ENCODE data around the gene PDE4D.

DNA sequence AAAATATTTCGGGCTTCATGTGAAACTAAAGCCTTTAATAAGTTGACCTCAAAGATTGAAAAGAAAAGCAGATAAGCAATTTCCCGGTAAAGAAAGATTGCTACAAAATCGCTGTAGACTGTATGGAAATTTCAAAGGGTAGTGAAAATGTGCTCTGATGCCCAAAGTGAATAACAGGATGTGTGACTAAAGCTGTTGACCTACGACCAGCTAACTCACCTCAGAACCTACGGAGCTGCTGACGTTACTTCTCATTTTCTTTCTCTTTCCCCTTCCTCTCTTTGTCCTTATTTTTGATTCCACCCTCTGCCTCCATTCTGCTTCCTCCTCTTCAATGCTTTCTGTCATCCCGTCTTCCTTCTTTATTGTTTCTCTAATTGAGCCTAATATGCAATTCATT, 103.2 kb downstream of the PDE4D start:
- TF ChIP-seq, protein P1, sequence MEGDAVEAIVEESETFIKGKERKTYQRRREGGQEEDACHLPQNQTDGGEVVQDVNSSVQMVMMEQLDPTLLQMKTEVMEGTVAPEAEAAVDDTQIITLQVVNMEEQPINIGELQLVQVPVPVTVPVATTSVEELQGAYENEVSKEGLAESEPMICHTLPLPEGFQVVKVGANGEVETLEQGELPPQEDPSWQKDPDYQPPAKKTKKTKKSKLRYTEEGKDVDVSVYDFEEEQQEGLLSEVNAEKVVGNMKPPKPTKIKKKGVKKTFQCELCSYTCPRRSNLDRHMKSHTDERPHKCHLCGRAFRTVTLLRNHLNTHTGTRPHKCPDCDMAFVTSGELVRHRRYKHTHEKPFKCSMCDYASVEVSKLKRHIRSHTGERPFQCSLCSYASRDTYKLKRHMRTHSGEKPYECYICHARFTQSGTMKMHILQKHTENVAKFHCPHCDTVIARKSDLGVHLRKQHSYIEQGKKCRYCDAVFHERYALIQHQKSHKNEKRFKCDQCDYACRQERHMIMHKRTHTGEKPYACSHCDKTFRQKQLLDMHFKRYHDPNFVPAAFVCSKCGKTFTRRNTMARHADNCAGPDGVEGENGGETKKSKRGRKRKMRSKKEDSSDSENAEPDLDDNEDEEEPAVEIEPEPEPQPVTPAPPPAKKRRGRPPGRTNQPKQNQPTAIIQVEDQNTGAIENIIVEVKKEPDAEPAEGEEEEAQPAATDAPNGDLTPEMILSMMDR (IDR thresholded peaks at IDR 0.05; ENCODE audit: insufficient read depth, low read length): no peak
- TF ChIP-seq GABPA (IDR thresholded peaks at IDR 0.05; ENCODE audit: low read depth) (no peak), SPI1 (IDR thresholded peaks at IDR 0.05; ENCODE audit: borderline replicate concordance, low read depth) (no peak)
- TF ChIP-seq, protein P2, sequence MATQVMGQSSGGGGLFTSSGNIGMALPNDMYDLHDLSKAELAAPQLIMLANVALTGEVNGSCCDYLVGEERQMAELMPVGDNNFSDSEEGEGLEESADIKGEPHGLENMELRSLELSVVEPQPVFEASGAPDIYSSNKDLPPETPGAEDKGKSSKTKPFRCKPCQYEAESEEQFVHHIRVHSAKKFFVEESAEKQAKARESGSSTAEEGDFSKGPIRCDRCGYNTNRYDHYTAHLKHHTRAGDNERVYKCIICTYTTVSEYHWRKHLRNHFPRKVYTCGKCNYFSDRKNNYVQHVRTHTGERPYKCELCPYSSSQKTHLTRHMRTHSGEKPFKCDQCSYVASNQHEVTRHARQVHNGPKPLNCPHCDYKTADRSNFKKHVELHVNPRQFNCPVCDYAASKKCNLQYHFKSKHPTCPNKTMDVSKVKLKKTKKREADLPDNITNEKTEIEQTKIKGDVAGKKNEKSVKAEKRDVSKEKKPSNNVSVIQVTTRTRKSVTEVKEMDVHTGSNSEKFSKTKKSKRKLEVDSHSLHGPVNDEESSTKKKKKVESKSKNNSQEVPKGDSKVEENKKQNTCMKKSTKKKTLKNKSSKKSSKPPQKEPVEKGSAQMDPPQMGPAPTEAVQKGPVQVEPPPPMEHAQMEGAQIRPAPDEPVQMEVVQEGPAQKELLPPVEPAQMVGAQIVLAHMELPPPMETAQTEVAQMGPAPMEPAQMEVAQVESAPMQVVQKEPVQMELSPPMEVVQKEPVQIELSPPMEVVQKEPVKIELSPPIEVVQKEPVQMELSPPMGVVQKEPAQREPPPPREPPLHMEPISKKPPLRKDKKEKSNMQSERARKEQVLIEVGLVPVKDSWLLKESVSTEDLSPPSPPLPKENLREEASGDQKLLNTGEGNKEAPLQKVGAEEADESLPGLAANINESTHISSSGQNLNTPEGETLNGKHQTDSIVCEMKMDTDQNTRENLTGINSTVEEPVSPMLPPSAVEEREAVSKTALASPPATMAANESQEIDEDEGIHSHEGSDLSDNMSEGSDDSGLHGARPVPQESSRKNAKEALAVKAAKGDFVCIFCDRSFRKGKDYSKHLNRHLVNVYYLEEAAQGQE (IDR thresholded peaks at IDR 0.05; ENCODE audit: insufficient replicate concordance, low read depth): no peak
